CD4-positive, alpha-beta T cell treated with Interleukin-17A for 4 hours (primary cell): ENCODE data around the gene AUTS2.

Experiments used
- DNase-seq: peaks from one replicate; pipeline ENCODE4 v3.0.0-alpha.2; 2020; ENCODE audit warnings: mixed read lengths

Gene AUTS2

GRCh38 chr7:69600710-69601519, 2.6 kb downstream of the AUTS2 start:
- DNase-seq, result no peak

GRCh38 chr7:69602522-69602921, 4.2 kb downstream of the AUTS2 start:
- no peak for DNase-seq

GRCh38 chr7:69603351-69603750, 5.1 kb downstream of the AUTS2 start:
- no peak for DNase-seq

- peak; percentile 12 for DNase-seq
Observed at GRCh38 chr7:69603937-69604494, 5.7 kb downstream of the AUTS2 start.

- no peak for DNase-seq
Observed at GRCh38 chr7:69605070-69605469, 6.8 kb downstream of the AUTS2 start.

- DNase-seq, result no peak
Observed at GRCh38 chr7:69605546-69605945, 7.3 kb downstream of the AUTS2 start.

GRCh38 chr7:69608049-69608448, 9.8 kb downstream of the AUTS2 start:
- DNase-seq, result no peak

GRCh38 chr7:69608878-69609277, 10.6 kb downstream of the AUTS2 start:
- no peak for DNase-seq

- no peak for DNase-seq
Observed at GRCh38 chr7:69609541-69610373, 11.5 kb downstream of the AUTS2 start.

- no peak for DNase-seq
Observed at GRCh38 chr7:69610374-69611084, 12.3 kb downstream of the AUTS2 start.

- no peak for DNase-seq
Observed at GRCh38 chr7:69612981-69613380, 14.7 kb downstream of the AUTS2 start.

- no peak for DNase-seq
Observed at GRCh38 chr7:69613846-69614245, 15.6 kb downstream of the AUTS2 start.

- no peak for DNase-seq
Observed at GRCh38 chr7:69615685-69616084, 17.4 kb downstream of the AUTS2 start.

GRCh38 chr7:69617364-69617763, 19.1 kb downstream of the AUTS2 start:
- DNase-seq, result no peak

GRCh38 chr7:69619054-69619453, 20.8 kb downstream of the AUTS2 start:
- DNase-seq, result no peak

- DNase-seq, result no peak
Observed at GRCh38 chr7:69619635-69620034, 21.4 kb downstream of the AUTS2 start.

GRCh38 chr7:69620063-69620462, 21.8 kb downstream of the AUTS2 start:
- DNase-seq, result no peak

GRCh38 chr7:69620650-69621049, 22.4 kb downstream of the AUTS2 start:
- no peak for DNase-seq

- no peak for DNase-seq
Observed at GRCh38 chr7:69622014-69622835, 23.9 kb downstream of the AUTS2 start.

- no peak for DNase-seq
Observed at GRCh38 chr7:69622960-69623359, 24.7 kb downstream of the AUTS2 start.

GRCh38 chr7:69624435-69625230, 26.4 kb downstream of the AUTS2 start:
- DNase-seq, result no peak
